UCSD-AML1 (cell line): ENCODE results near the gene CRYBA2.

Experiments used
- DNase-seq: peaks from one replicate; lab custom pipeline; 2025; ENCODE audit not compliant: unreplicated experiment; lab: John Stamatoyannopoulos, UW

CRYBA2 gene

DNA sequence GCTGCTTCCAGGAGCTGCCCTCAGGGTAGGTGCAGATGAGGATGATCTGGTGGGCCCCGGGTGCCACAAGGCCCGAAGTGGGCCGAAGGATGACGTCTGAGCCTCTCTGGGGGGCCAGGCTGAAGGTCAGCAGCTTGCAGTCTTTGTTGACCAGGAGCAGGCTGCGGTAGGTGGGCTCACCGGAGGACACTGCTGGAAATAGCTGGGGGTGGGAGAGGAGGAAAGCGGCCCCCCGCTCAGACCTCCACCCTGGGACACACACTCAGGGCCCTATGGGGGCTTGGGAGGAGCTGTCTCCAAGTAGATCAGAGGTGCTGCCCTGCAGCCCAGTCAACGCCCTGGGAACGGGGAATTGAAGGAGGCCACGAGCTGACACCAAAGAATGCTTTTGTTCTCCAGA lies 30.8 kb upstream of the CRYBA2 start:
- no peak for DNase-seq

GRCh38 chr2:219023045-219023605 lies 29.9 kb upstream of the CRYBA2 start:
- no peak for DNase-seq

GRCh38 chr2:219022616-219023015 lies 29.4 kb upstream of the CRYBA2 start:
- DNase-seq, result no peak

- no peak for DNase-seq
Observed at GRCh38 chr2:219022041-219022440, 28.8 kb upstream of the CRYBA2 start.

- DNase-seq, result no peak
Observed at GRCh38 chr2:219021591-219021990, 28.4 kb upstream of the CRYBA2 start.

DNA sequence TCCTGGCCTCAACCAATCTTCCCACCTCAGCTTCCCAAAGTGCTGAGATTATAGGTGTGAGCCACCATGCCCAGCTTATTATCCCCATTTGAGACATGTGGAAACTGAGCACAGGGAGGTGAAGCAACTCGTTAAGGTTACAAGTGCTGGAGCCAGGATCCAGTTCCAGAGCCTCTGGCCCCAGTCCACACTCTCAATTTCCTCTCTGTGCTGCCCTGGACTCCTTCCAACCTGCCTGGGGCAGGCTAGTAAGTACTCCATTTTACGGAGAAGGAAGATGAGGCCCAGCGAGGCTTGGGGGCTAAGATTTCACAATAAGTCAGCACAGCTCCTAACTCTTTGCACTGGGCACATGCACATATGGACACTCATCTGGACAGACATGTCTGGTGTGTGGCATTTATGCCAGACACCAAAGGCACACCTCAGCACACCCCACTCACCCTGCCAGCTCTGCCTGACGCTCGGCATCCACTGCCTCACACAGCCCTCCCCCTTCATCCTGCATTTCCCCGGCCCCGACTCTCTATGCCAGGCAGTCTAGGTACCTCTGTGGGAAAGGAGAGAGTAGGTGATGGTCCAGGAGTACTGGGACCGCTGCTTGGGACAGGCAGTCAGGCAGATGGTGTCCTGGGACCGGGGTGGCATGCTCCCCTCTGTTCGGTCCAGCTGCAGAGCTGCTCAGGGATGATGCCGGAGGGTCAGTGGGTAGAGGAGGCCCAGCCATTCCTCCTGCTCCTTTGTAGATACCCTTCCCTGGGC lies 27.6 kb upstream of the CRYBA2 start:
- DNase-seq, result no peak

- no peak for DNase-seq
Observed at GRCh38 chr2:219019436-219019835, 26.2 kb upstream of the CRYBA2 start.

GRCh38 chr2:219018726-219019125 lies 25.5 kb upstream of the CRYBA2 start:
- no peak for DNase-seq

GRCh38 chr2:219018286-219018685 lies 25.1 kb upstream of the CRYBA2 start:
- DNase-seq, result no peak

DNA sequence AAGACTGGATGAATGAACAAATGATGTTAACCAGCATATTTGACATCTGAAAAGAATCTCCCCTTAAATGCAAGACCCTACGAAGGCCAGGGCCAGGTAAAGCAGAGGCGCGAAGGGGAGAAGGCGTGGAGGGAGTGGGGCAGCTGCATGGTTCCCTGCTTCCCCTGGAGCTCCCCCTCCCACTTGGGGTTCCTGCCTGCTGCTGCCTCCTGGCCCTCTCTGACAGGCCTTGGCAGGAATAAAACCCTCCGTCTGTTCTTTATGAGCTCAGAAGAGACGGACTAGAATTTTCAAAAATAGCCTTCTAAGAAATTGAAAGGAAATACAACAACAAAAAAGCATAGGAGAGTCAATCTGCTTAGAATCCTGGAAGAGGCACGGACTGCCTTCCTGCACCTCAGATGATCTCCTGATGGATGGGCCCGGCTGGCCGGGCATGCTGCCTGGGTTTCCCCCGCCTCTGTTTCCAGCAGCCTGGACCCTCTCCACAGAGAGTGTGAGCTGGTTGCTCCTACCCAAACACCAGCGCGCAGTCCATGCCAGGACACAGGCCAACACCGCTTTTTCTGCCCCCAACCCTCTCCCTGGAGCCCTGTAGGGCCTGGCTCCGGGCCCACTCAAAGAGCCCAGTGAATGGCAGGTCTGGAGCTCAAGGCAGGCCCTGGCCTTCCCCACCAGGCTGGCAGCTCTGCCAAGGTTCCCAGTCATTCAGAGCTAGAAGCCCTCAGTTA lies 24.1 kb upstream of the CRYBA2 start:
- DNase-seq, result no peak

- DNase-seq, result no peak
Observed at GRCh38 chr2:219016721-219017120, 23.5 kb upstream of the CRYBA2 start.

- no peak for DNase-seq
Observed at GRCh38 chr2:219010873-219011272, 17.7 kb upstream of the CRYBA2 start.

- DNase-seq, result no peak
Observed at GRCh38 chr2:219010162-219010756, 17.0 kb upstream of the CRYBA2 start.

- DNase-seq, result no peak
Observed at GRCh38 chr2:219009294-219009693, 16.1 kb upstream of the CRYBA2 start.

- no peak for DNase-seq
Observed at GRCh38 chr2:219003979-219004378, 10.8 kb upstream of the CRYBA2 start.

GRCh38 chr2:219003267-219003634 lies 10.0 kb upstream of the CRYBA2 start:
- DNase-seq, result no peak

DNA sequence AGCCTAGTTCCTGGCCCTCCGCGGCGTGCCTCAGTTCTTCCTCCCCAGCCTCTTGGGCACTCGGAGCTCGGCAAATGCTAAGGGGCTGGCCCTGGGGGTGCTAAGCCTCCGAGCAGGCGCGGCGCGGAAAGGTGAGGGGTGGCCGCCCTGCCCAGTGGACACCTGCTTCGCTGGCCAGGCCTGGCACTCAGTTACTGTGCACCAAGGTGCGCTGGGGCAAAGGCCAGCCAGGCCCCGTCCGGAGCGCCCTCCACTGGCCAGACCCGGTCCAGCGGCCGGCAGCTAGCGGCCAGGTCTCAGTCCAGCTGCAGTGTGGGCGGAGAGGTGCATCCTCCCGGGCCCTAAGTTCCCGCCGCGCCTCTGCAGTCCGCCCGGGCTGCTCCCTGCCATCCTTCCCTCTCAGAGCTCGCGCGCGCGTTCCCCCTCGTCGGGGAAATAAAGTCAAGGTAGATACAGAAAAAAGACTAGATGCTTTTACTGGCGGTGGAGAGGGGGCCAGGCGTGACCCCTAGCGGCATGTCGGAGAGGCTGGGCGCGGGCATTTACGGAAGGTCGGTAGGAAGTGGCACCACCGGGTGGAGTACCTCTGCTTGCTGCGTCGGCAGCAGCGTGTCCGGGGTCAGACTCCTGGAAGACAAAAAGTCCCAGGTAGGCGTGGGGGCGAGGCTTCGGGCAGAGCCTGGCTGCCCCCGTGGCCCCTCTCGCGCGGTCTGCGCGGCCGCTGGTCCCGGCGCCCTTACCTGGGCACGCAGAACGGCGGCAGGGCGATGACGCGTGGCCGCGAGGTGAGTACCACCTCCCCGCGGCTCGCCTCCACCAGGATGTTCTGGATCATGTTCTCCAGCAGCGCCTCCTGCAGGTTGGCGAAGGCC lies 9.4 kb upstream of the CRYBA2 start:
- DNase-seq, result no peak

DNA sequence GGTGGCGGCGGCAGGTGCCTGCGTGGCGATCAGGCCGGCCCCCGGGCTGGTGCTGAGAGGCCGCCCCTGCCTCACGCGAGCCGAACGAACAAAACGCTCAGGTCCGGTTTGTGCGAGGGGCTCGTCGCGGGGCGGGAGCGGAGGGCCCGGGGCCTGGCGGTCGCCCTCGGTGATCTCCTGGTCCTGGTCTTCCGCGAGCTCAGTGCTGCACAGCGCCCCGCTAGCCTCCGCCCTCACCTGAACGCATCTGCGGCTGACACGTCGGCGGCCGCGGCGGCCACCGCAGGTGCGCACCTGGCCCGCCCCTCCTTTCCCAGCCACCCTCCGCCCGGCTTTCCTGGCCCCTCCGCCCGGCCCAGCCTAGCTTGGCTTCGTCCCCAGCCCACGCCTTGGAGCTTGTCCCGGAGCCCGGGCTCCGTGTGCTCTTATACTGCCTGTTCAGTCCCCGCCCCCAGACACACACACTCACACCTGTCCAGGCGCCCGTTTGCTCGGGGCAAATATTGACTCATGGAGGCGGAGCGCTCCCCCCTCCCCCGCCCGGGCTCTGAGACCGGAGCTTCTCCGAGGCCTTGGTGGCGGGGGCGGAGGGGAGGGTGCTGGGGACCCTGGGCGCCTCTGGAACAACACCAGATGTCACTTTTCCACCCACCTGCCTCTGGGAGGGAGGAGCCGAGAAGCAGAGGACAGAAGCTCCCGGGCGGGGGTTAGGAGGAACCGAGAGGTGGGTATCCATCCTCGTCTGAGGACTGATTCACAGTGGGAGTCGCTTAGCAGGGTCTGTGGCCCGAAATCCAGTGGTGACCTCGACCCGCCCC lies 8.6 kb upstream of the CRYBA2 start:
- no peak for DNase-seq

DNA sequence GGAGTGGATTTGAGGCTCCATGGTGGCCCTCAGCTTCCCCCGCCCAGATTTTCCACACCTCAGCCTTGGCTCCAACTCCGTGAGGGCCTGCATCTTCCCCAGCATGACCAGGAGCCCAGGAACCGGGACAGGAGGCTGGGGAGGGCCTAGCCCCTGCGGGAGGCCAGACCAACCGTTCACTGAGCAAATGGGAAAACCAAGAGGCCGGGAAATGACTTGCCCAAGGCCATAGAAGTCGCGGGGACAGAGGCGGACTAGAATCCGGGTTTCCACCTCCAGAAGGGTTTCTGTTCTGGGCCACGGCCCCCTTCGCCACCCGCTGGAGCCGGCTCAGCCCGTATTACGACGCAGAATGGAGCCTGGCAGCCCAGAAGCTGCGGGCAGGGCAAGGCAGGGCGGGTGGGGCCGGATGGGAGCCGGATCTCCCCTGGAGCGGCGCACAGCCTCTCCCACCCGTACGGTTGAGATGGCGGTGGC lies 7.9 kb upstream of the CRYBA2 start:
- no peak for DNase-seq

DNA sequence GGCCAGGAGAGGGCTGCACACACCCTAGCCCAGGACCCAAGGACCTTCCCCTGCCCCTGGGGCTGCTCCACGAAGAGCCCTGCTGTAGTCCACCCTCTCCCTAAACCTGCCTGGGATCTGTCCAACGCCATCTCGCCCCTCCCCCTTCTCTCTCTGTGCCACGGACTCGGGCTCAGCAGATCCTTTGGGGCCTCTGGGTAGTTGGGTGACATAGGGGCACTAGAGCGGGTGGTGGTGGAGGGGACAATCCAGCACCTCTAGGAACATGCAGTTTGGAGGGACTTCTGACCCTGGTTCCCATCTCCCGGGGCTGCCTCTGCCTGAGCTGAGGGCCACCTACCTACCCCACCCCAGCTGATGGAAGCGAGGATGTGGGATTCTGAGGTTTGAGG lies 7.3 kb upstream of the CRYBA2 start:
- no peak for DNase-seq
